Measurements from ENCODE around the gene ATG7.

- TF ChIP-seq CTCF (conservative IDR thresholded peaks at IDR 0.05) (no peak), EZH2 (IDR thresholded peaks at IDR 0.05; ENCODE audit: low read depth) (no peak)
Observed at GRCh38 chr3:11565932-11566331, 293.7 kb downstream of the ATG7 start.

Data from PC-9 (cell line).